ENCODE measurements around the gene WDR53. TPM values are rescaled to one million over a fixed set of nuclear protein-coding genes. Genes with fewer than 3 reads are reported as not detected.

The WDR53 gene
- total and polyA plus RNA-seq, 9 of the 15 experiments (the other 6 are each of a cell fraction or from before 2014, with no cell fraction given), result 13.0 to 34.5 (median 20.9) TPM

DNA sequence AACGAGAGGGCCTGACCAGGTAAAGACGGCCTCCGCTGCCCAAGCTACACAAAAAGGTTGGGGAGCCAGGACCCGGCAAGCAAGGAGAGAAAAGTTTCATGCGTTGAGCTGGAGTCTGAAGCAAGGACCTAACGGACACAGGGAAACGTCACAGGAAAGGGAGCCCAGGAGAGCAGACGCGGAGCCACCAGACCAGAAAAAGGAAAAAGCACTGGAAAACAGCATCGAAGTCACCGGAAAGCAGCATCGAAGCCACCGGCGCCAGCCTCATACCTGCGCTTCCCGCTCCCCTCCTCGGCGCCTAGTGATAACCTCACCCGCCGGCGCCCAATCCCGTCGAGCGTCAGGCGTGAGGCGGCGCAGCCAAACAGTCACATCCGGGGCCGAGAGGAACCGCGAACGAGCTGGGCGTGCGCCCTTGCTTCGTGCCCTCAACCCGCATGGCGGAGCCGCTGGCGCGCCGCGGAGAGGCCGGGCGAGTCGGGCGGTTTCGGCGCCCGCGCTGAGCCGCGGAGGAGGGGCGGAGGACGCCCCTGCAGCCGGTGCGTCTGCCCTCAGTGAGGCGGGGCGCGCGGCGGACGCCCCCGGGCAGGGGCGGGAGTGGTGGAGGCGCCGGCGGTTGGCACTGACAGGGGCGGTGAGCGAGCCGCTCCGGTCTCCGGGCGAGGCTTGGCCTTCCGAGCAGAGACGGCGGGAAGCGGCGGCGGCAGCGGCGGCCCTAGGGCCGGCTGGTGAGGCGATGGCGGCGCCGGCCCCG is at the start of gene WDR53, which contains the start of gene FBXO45 (continued):
- TF ChIP-seq BRF1 (IDR thresholded peaks at IDR 0.05; ENCODE audit: borderline replicate concordance, extremely low read depth, insufficient read length), result no peak
- TF ChIP-seq, protein P1, sequence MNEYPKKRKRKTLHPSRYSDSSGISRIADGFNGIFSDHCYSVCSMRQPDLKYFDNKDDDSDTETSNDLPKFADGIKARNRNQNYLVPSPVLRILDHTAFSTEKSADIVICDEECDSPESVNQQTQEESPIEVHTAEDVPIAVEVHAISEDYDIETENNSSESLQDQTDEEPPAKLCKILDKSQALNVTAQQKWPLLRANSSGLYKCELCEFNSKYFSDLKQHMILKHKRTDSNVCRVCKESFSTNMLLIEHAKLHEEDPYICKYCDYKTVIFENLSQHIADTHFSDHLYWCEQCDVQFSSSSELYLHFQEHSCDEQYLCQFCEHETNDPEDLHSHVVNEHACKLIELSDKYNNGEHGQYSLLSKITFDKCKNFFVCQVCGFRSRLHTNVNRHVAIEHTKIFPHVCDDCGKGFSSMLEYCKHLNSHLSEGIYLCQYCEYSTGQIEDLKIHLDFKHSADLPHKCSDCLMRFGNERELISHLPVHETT (CRISPR knock-in tag; conservative IDR thresholded peaks at IDR 0.05 in 1 of 2, IDR thresholded peaks at IDR 0.05 in 1 of 2), result peak in 1 of 2 experiments; percentile 81; a peak in 2 of 4 replicates
- TF ChIP-seq COPS2 (conservative IDR thresholded peaks at IDR 0.05), result no peak
- TF ChIP-seq CC2D1A (IDR thresholded peaks at IDR 0.05), result peak; percentile 25; the same call in 1 of the 2 replicates
- peak; percentile 79; the same call in 1 of the 2 replicates for TF ChIP-seq NR2C2 (CRISPR knock-in tag; IDR thresholded peaks at IDR 0.05)
- TF ChIP-seq NR2C2 (tag; IDR thresholded peaks at IDR 0.05), result peak; percentile 89
- TF ChIP-seq CBX8 (IDR thresholded peaks at IDR 0.05; ENCODE audit: borderline replicate concordance, extremely low read depth, low read depth, low read length, poor library complexity, severe bottlenecking), result no peak
- TF ChIP-seq ZNF24 (IDR thresholded peaks at IDR 0.05), result peak; percentile 44; the same call in 1 of the 2 replicates
- TF ChIP-seq POLR2A (conservative IDR thresholded peaks at IDR 0.05), result peak; percentile 94
- TF ChIP-seq ASH1L (IDR thresholded peaks at IDR 0.05; ENCODE audit: borderline replicate concordance, low read depth, partially characterized antibody), result no peak
- TF ChIP-seq RB1 (IDR thresholded peaks at IDR 0.05; ENCODE audit: low read depth), result peak; percentile 94
- no peak for TF ChIP-seq HDAC6 (IDR thresholded peaks at IDR 0.05; ENCODE audit: low read depth, low read length)
- peak; percentile 94 for TF ChIP-seq MYC (IDR thresholded peaks at IDR 0.05; ENCODE audit: low read depth, low read length)
- no peak for TF ChIP-seq MYC (CRISPR knock-in tag; IDR thresholded peaks at IDR 0.05; ENCODE audit: borderline replicate concordance, low read depth)
- TF ChIP-seq, protein P2, sequence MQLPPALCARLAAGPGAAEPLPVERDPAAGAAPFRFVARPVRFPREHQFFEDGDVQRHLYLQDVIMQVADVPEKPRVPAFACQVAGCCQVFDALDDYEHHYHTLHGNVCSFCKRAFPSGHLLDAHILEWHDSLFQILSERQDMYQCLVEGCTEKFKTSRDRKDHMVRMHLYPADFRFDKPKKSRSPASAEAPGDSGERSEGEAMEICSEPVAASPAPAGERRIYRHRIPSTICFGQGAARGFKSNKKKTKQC (CRISPR knock-in tag; IDR thresholded peaks at IDR 0.05), result peak; percentile 61; the same call in 1 of the 2 replicates
- TF ChIP-seq ETV5 (CRISPR knock-in tag; IDR thresholded peaks at IDR 0.05; ENCODE audit: low read depth), result peak; percentile 97
- TF ChIP-seq, protein P3, sequence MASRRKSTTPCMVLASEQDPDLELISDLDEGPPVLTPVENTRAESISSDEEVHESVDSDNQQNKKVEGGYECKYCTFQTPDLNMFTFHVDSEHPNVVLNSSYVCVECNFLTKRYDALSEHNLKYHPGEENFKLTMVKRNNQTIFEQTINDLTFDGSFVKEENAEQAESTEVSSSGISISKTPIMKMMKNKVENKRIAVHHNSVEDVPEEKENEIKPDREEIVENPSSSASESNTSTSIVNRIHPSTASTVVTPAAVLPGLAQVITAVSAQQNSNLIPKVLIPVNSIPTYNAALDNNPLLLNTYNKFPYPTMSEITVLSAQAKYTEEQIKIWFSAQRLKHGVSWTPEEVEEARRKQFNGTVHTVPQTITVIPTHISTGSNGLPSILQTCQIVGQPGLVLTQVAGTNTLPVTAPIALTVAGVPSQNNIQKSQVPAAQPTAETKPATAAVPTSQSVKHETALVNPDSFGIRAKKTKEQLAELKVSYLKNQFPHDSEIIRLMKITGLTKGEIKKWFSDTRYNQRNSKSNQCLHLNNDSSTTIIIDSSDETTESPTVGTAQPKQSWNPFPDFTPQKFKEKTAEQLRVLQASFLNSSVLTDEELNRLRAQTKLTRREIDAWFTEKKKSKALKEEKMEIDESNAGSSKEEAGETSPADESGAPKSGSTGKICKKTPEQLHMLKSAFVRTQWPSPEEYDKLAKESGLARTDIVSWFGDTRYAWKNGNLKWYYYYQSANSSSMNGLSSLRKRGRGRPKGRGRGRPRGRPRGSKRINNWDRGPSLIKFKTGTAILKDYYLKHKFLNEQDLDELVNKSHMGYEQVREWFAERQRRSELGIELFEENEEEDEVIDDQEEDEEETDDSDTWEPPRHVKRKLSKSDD (conservative IDR thresholded peaks at IDR 0.05; ENCODE audit: low read length), result peak; percentile 68; the same call in 1 of the 2 replicates
- TF ChIP-seq, protein P4, sequence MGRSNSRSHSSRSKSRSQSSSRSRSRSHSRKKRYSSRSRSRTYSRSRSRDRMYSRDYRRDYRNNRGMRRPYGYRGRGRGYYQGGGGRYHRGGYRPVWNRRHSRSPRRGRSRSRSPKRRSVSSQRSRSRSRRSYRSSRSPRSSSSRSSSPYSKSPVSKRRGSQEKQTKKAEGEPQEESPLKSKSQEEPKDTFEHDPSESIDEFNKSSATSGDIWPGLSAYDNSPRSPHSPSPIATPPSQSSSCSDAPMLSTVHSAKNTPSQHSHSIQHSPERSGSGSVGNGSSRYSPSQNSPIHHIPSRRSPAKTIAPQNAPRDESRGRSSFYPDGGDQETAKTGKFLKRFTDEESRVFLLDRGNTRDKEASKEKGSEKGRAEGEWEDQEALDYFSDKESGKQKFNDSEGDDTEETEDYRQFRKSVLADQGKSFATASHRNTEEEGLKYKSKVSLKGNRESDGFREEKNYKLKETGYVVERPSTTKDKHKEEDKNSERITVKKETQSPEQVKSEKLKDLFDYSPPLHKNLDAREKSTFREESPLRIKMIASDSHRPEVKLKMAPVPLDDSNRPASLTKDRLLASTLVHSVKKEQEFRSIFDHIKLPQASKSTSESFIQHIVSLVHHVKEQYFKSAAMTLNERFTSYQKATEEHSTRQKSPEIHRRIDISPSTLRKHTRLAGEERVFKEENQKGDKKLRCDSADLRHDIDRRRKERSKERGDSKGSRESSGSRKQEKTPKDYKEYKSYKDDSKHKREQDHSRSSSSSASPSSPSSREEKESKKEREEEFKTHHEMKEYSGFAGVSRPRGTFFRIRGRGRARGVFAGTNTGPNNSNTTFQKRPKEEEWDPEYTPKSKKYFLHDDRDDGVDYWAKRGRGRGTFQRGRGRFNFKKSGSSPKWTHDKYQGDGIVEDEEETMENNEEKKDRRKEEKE (IDR thresholded peaks at IDR 0.05; ENCODE audit: borderline replicate concordance in 1 of 2, control insufficient read depth in 1 of 2, low read depth in 2 of 2, low read length in 1 of 2), result no peak; a peak in 1 of 4 replicates
